Smooth muscle cell (in vitro differentiated cells): ENCODE data around the gene NAAA. TPM values are rescaled to one million over a fixed set of nuclear protein-coding genes. Genes with fewer than 3 reads are reported as not detected.

Source experiments
- DNase-seq: peaks from one replicate; lab custom pipeline; 2025; ENCODE audit not compliant: unreplicated experiment; lab: John Stamatoyannopoulos, UW
- H2AFZ ChIP-seq: fragments of 200-600 bp; sonication (generic); 2 replicates; pipeline ENCODE4 v1.6.0; 2016; ENCODE audit warnings: antibody characterized with exemption, low read depth, mild to moderate bottlenecking
- H3F3A ChIP-seq: fragments of 200-600 bp; sonication (generic); 2 replicates; pipeline ENCODE4 v1.6.0; 2017; ENCODE audit warnings: antibody characterized with exemption, low read depth
- H3K27ac ChIP-seq: fragments of 200-600 bp; sonication (generic); 2 replicates; pipeline ENCODE4 v1.5.1; 2016; ENCODE audit warnings: low read depth, mild to moderate bottlenecking
- H3K27me3 ChIP-seq: fragments of 200-600 bp; sonication (generic); 2 replicates; pipeline ENCODE4 v1.6.1; 2016; ENCODE audit warnings: low read depth, mild to moderate bottlenecking
- H3K36me3 ChIP-seq: fragments of 200-600 bp; sonication (generic); 2 replicates; pipeline ENCODE4 v1.5.1; 2016; ENCODE audit warnings: low read depth
- H3K4me1 ChIP-seq: fragments of 200-600 bp; sonication (generic); 2 replicates; pipeline ENCODE4 v1.5.1; 2016; ENCODE audit warnings: low read depth
- H3K4me2 ChIP-seq: fragments of 200-600 bp; sonication (generic); 2 replicates; pipeline ENCODE4 v1.6.0; 2016; ENCODE audit warnings: mild to moderate bottlenecking
- H3K4me3 ChIP-seq: fragments of 200-600 bp; sonication (generic); 2 replicates; pipeline ENCODE4 v1.5.1; 2016; ENCODE audit warnings: mild to moderate bottlenecking
- H3K79me2 ChIP-seq: fragments of 200-600 bp; sonication (generic); 2 replicates; pipeline ENCODE4 v1.6.0; 2016; ENCODE audit warnings: low read depth, mild to moderate bottlenecking
- H3K9ac ChIP-seq: fragments of 200-600 bp; sonication (generic); 2 replicates; pipeline ENCODE4 v1.6.0; 2016; ENCODE audit warnings: low read depth
- H3K9me3 ChIP-seq: fragments of 200-600 bp; sonication (generic); replicated peaks from 2 replicates; pipeline ENCODE4 v1.5.1; 2016; ENCODE audit warnings: low read depth
- H4K20me1 ChIP-seq: fragments of 200-600 bp; sonication (generic); 2 replicates; pipeline ENCODE4 v1.6.0; 2016; ENCODE audit warnings: low read depth
- CTCF ChIP-seq: fragments of 200-600 bp; sonication (generic); IDR thresholded peaks from 2 replicates; pipeline ENCODE4 v1.5.1; 2017; ENCODE audit warnings: borderline replicate concordance, mild to moderate bottlenecking, antibody characterized with exemption; ENCODE audit not compliant: insufficient read depth, poor library complexity, severe bottlenecking
- WGBS: methylation state at CpG from one replicate; pipeline ENCODE4 v1.1.7; 2016; ENCODE audit warnings: low lambda C conversion rate; 5-methylcytosine and 5-hydroxymethylcytosine counted together
- polyA plus RNA-seq: library from polyadenylated mRNA; unstranded; fragments of >200 nt; fragmentation: Nextera tagmentation; extraction: Ambion mirVana; gene quantifications from 2 replicates; pipeline ENCODE4 v1.2.1, GENCODE V29; 2016
- total RNA-seq: library from RNA; depleted of rRNA; stranded (reverse); fragments of >200 nt; gene quantifications from 2 replicates; pipeline ENCODE4 v1.2.3, GENCODE V29; 2014

NAAA gene
- total and polyA plus RNA-seq, 2 experiments from 2014 or later: 14.9 to 27.7 TPM

DNA sequence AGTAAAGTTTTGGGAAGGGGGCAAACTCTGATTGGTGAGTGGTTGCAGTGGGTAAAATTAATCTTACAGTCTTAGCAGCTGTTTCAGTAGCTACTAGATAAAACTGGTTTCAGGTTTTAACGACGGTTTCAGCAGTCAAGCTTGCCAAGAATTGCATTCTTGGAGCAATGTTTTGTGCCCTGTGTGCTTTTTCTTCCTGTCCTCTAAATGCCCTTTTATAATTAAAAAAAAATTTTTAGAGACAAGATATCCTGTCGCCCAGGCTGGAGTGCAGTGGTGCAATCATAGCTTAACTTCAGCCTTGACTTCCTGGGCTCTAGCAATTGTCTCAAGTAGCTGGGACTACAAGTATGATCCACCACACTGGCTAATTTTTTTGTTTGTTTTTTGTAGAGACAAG is 32.3 kb downstream of the NAAA start:
- no peak for DNase-seq
- H3F3A ChIP-seq: no peaks in the 10 kb centered on the region
- H3K9me3 ChIP-seq: no peaks in the 10 kb centered on the region
- no peaks in the 10 kb centered on the region for H3K79me2 ChIP-seq
- no peak overlapping the region for H3K9ac ChIP-seq
- no peaks in the 10 kb centered on the region for H3K27me3 ChIP-seq
- no peak overlapping the region for H3K4me2 ChIP-seq
- H3K36me3 ChIP-seq: no peaks in the 10 kb centered on the region
- no peaks in the 10 kb centered on the region for H3K4me1 ChIP-seq
- H3K4me3 ChIP-seq: no peak overlapping the region
- WGBS: 67% methylated on average over 3 of the region's 3 CpGs
- H4K20me1 ChIP-seq: no peaks in the 10 kb centered on the region
- no peak overlapping the region for H2AFZ ChIP-seq
- no peak for TF ChIP-seq CTCF
- no peak overlapping the region for H3K27ac ChIP-seq

DNA sequence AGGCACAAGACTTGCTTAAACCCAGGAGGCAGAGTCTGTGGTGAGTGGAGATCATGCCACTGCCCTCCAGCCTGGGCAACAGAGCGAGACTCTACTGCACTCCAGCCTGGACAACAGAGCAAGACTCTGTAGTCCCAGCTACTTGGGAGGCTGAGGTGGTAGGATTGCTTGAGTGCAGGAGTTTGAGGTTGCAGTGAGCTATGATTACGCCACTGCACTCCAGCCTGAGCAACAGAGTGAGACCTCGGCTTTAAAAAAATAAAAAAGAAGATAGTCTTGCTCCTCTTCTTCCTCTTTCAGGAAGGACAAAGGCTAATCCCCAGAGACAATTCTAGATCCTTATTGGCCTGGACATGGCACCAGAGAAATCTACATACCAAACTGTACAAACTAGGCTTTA is 32.8 kb downstream of the NAAA start:
- Histone ChIP-seq H3K36me3 (no peaks in the 10 kb centered on the region), H3F3A (no peaks in the 10 kb centered on the region), H3K4me2 (no peak overlapping the region), H2AFZ (no peak overlapping the region), H3K4me1 (no peaks in the 10 kb centered on the region), H3K27ac (no peak overlapping the region), H4K20me1 (no peaks in the 10 kb centered on the region), H3K27me3 (no peaks in the 10 kb centered on the region), H3K79me2 (no peaks in the 10 kb centered on the region), H3K9me3 (no peaks in the 10 kb centered on the region), H3K4me3 (no peak overlapping the region), H3K9ac (no peak overlapping the region)
- WGBS: 92% methylated on average over 3 of the region's 3 CpGs
- TF ChIP-seq CTCF: no peak
- DNase-seq: no peak

DNA sequence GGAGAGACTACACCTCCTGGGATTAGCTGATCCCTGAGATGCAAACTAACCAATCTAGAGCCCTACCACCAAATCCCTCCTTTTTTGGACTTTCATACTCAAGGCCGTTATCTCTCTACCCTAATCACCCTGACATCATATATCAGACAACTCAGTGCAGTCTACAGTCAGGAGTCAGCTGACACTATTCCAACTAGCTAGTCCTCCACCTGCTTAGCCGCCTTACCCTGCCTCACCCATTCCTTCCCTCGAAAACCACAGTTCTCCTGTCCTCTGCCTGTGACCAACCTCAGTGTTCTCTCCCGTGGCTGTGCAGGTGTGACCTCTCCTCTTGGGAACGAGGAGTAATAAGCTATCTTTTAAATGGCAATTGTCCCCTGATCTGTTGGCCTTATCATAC is 36.7 kb downstream of the NAAA start:
- no peak overlapping the region for H3K4me3 ChIP-seq
- TF ChIP-seq CTCF: no peak
- no peak overlapping the region for H2AFZ ChIP-seq
- no peaks in the 10 kb centered on the region for H4K20me1 ChIP-seq
- no peaks in the 10 kb centered on the region for H3K36me3 ChIP-seq
- H3K9me3 ChIP-seq: no peaks in the 10 kb centered on the region
- no peak overlapping the region for H3K27ac ChIP-seq
- H3K9ac ChIP-seq: no peak overlapping the region
- no peaks in the 10 kb centered on the region for H3F3A ChIP-seq
- no peak for DNase-seq
- H3K27me3 ChIP-seq: no peaks in the 10 kb centered on the region
- no peak overlapping the region for H3K4me2 ChIP-seq
- WGBS: 96% methylated on average over 5 of the region's 5 CpGs
- H3K4me1 ChIP-seq: no peaks in the 10 kb centered on the region
- no peaks in the 10 kb centered on the region for H3K79me2 ChIP-seq

DNA sequence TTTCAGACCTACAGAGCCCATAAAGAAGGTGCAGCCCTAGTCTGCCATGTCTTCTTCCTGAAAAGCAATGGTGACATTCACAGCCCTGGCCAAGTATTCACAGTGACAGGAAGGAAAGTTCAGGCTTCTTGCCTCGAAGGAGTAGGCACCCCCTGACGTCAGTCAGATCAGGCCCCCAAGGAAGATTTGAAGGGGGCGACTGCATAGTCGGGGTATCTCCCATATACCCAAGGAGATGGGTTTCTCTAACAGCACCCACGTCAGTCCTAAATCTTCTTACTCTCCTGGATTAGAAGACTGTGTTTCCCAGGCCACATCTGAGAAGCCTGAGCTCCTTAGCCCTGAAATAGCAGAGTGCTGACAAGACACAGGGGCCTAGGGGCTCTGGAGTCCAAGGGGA is 38.5 kb downstream of the NAAA start, which contains the start of gene PPEF2:
TSS of gene PPEF2 (minus strand) at position 101 of the 400 bp plus-strand sequence. CDS start 6,127 bp downstream, outside the sequence.
- H3K79me2 ChIP-seq: no peaks in the 10 kb centered on the region
- H4K20me1 ChIP-seq: no peaks in the 10 kb centered on the region
- H3F3A ChIP-seq: no peaks in the 10 kb centered on the region
- no peak within 1 kb of the TSS for H3K4me3 ChIP-seq
- H3K9ac ChIP-seq: no peak within 1 kb of the TSS
- H3K9me3 ChIP-seq: no peaks in the 10 kb centered on the region
- no peaks in the 10 kb centered on the region for H3K36me3 ChIP-seq
- H3K27ac ChIP-seq: no peak within 1 kb of the TSS
- WGBS: 90% methylated on average over 5 of the region's 5 CpGs
- no peak within 1 kb of the TSS for H3K4me2 ChIP-seq
- no peaks in the 10 kb centered on the region for H3K27me3 ChIP-seq
- DNase-seq: no peak
- H2AFZ ChIP-seq: no peak within 1 kb of the TSS
- no peak for TF ChIP-seq CTCF
- H3K4me1 ChIP-seq: no peaks in the 10 kb centered on the region
